Measurements from ENCODE around the gene CCDC40. TPM values are rescaled to one million over a fixed set of nuclear protein-coding genes. Genes with fewer than 3 reads are reported as not detected.

Gene CCDC40
- total and polyA plus RNA-seq, 2 donors (not counting 1 experiment from before 2014, with no cell fraction given): 0.53 to 1.5 TPM

GRCh38 chr17:80000981-80001775 is 35.3 kb upstream of the CCDC40 start:
- Histone ChIP-seq H2AFZ (ENCODE audit: low read length) (no peak overlapping the region), H4K20me1 (ENCODE audit: control insufficient read depth, extremely low read depth, insufficient read depth, low read length) (no peaks in the 10 kb centered on the region), H3K4me1 (ENCODE audit: control insufficient read depth, extremely low read depth, insufficient read depth, low read length) (no peaks in the 10 kb centered on the region), H3K27me3 (ENCODE audit: control insufficient read depth, insufficient read depth, low read length) (no peaks in the 10 kb centered on the region), H3K79me2 (ENCODE audit: control insufficient read depth, insufficient read depth, low read length) (no peaks in the 10 kb centered on the region), H3K27ac (ENCODE audit: insufficient read depth, low read length) (no peak overlapping the region), H3K9ac (ENCODE audit: insufficient read depth, low read length) (no peak overlapping the region), H3K36me3 (ENCODE audit: control insufficient read depth, insufficient read depth, low read length) (no peaks in the 10 kb centered on the region), H3K4me3 (replicated peaks in 1 of 4; ENCODE audit: control extremely low read depth in 1 of 4, insufficient read depth in 1 of 4, low read depth in 3 of 4, low read length in 4 of 4) (no peak overlapping the region), H3K4me2 (ENCODE audit: extremely low read depth, insufficient read depth, low read length) (no peak overlapping the region), H3K9me3 (ENCODE audit: control insufficient read depth, insufficient read depth, low read depth, low read length) (no peaks in the 10 kb centered on the region)
- TF ChIP-seq EZH2 (IDR thresholded peaks at IDR 0.05; ENCODE audit: low read length, missing control alignments) (no peak), CTCF (conservative IDR thresholded peaks at IDR 0.05 in 1 of 2, IDR thresholded peaks at IDR 0.05 in 1 of 2; ENCODE audit: low read depth in 1 of 2, low read length in 2 of 2) (no peak)
- no peak for DNase-seq (ENCODE audit: low read depth in 2 of 2)

GRCh38 chr17:80002070-80002641 is 34.3 kb upstream of the CCDC40 start:
- no peaks in the 10 kb centered on the region for H3K27me3 ChIP-seq (ENCODE audit: control insufficient read depth, insufficient read depth, low read length)
- no peaks in the 10 kb centered on the region for H4K20me1 ChIP-seq (ENCODE audit: control insufficient read depth, extremely low read depth, insufficient read depth, low read length)
- H3K27ac ChIP-seq (ENCODE audit: insufficient read depth, low read length): no peak overlapping the region
- no peak overlapping the region for H3K9ac ChIP-seq (ENCODE audit: insufficient read depth, low read length)
- H3K4me1 ChIP-seq (ENCODE audit: control insufficient read depth, extremely low read depth, insufficient read depth, low read length): no peaks in the 10 kb centered on the region
- TF ChIP-seq CTCF (conservative IDR thresholded peaks at IDR 0.05 in 1 of 2, IDR thresholded peaks at IDR 0.05 in 1 of 2; ENCODE audit: low read depth in 1 of 2, low read length in 2 of 2): no peak
- TF ChIP-seq EZH2 (IDR thresholded peaks at IDR 0.05; ENCODE audit: low read length, missing control alignments): no peak
- no peaks in the 10 kb centered on the region for H3K9me3 ChIP-seq (ENCODE audit: control insufficient read depth, insufficient read depth, low read depth, low read length)
- no peak overlapping the region for H3K4me3 ChIP-seq (replicated peaks in 1 of 4; ENCODE audit: control extremely low read depth in 1 of 4, insufficient read depth in 1 of 4, low read depth in 3 of 4, low read length in 4 of 4)
- H3K4me2 ChIP-seq (ENCODE audit: extremely low read depth, insufficient read depth, low read length): no peak overlapping the region
- H3K36me3 ChIP-seq (ENCODE audit: control insufficient read depth, insufficient read depth, low read length): no peaks in the 10 kb centered on the region
- H3K79me2 ChIP-seq (ENCODE audit: control insufficient read depth, insufficient read depth, low read length): no peaks in the 10 kb centered on the region
- H2AFZ ChIP-seq (ENCODE audit: low read length): no peak overlapping the region
- no peak for DNase-seq (ENCODE audit: low read depth in 2 of 2)

- Histone ChIP-seq H3K4me3 (replicated peaks in 1 of 4; ENCODE audit: control extremely low read depth in 1 of 4, insufficient read depth in 1 of 4, low read depth in 3 of 4, low read length in 4 of 4) (no peak overlapping the region), H4K20me1 (ENCODE audit: control insufficient read depth, extremely low read depth, insufficient read depth, low read length) (no peaks in the 10 kb centered on the region), H3K36me3 (ENCODE audit: control insufficient read depth, insufficient read depth, low read length) (no peaks in the 10 kb centered on the region), H3K79me2 (ENCODE audit: control insufficient read depth, insufficient read depth, low read length) (no peaks in the 10 kb centered on the region), H3K27me3 (ENCODE audit: control insufficient read depth, insufficient read depth, low read length) (no peaks in the 10 kb centered on the region), H2AFZ (ENCODE audit: low read length) (no peak overlapping the region), H3K27ac (ENCODE audit: insufficient read depth, low read length) (no peak overlapping the region), H3K9ac (ENCODE audit: insufficient read depth, low read length) (no peak overlapping the region), H3K4me1 (ENCODE audit: control insufficient read depth, extremely low read depth, insufficient read depth, low read length) (no peaks in the 10 kb centered on the region), H3K4me2 (ENCODE audit: extremely low read depth, insufficient read depth, low read length) (no peak overlapping the region), H3K9me3 (ENCODE audit: control insufficient read depth, insufficient read depth, low read depth, low read length) (no peaks in the 10 kb centered on the region)
- no peak for TF ChIP-seq CTCF (conservative IDR thresholded peaks at IDR 0.05 in 1 of 2, IDR thresholded peaks at IDR 0.05 in 1 of 2; ENCODE audit: low read depth in 1 of 2, low read length in 2 of 2)
- TF ChIP-seq EZH2 (IDR thresholded peaks at IDR 0.05; ENCODE audit: low read length, missing control alignments): no peak
- DNase-seq (ENCODE audit: low read depth in 2 of 2): no peak
Observed at GRCh38 chr17:80002690-80003490, 33.6 kb upstream of the CCDC40 start.

Data from fibroblast of lung (primary cell).